CD4-positive, alpha-beta T cell treated with Interleukin-21 for 1 hour (primary cell): ENCODE results near the gene SLC4A8.
"Not testable (repeated sequence)": the region's sequence is repeated elsewhere in the genome, so short reads cannot be mapped to it uniquely, and the experiment has no call there.

Experiments used
- DNase-seq: peaks from one replicate; pipeline ENCODE4 v3.0.0-alpha.2; 2020

The SLC4A8 gene

GRCh38 chr12:51430196-51430895, 5.7 kb downstream of the SLC4A8 start:
- DNase-seq: no peak

- DNase-seq: no peak
Measured at GRCh38 chr12:51432921-51433320, 8.3 kb downstream of the SLC4A8 start.

DNA sequence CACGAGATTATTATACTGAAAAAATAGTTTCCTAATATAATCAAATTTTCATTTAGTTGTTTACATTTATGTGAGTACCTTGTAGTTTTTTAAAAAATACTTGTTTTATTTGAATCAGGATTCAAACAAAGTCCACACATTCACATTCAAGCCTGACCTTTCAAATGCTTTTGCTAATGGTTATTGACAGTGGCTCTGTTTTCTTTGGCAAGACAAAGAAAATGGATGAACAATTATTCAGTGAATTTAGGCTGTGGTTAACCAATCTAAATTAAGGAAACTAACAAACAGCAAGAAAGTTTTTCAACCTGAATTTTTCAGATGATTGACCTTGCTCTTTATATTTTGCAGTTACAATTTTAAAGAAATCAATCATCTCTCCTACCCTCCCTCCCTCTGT, 9.7 kb downstream of the SLC4A8 start:
- DNase-seq: no peak

DNA sequence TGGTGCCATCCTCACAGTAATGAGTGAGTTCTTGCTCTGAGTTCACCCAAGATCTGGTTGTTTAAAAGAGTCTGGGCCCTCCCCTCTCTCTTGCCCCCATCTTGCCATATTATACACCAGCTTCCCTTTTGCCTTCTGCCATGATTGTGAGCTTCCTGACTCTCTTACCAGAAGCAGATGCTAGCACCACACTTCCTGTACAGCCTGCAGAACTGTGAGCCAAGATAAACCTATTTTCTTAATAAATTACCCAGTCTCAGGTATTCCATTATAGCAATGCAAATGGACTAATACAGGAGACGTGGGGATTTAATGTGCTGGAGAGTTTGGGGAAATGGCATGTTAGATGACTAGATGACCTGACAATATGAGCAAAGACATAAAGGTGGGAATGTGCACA, 12.8 kb downstream of the SLC4A8 start:
- DNase-seq: no peak

DNA sequence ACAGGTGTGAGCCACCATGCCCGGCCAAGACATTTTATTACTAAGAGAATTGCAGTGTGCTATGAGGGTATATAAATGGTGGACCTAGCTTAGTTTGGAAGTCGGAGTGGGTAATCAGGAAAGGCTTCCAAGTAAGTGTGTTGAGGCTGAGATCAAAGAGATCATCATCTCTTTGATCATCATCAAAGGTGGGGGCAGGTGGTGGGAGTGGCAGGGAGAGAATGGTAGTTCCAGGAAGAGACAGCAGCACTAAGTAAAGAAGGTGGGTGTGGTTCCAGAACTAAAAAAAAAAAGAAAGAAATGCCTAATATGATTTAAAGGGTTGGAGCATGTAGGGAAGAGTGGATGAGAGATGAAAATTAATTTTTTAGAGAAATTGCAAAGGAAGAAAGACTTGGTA, 14.7 kb downstream of the SLC4A8 start:
- no peak for DNase-seq

DNA sequence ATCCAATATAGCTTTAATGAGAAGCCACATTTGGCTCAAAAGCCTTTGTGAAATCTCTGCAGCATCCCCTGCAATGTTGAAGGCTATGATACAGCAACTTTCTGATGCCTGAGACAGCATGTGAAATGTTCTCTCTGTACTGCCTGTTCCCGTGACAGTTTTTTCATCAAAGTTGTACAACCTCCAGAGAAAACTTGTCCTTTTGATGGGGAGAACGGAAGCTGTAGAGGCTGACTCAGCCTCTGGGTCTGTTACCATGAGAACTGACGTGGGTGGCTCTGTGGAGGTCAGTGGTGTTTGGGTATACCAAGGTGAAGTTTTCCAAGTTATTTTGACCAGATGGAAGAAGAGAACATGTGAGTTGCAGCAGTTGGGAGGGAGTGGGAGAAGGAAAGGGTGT, 17.0 kb downstream of the SLC4A8 start:
- no peak for DNase-seq

- no peak for DNase-seq
Measured at GRCh38 chr12:51442324-51442723, 17.7 kb downstream of the SLC4A8 start.

DNA sequence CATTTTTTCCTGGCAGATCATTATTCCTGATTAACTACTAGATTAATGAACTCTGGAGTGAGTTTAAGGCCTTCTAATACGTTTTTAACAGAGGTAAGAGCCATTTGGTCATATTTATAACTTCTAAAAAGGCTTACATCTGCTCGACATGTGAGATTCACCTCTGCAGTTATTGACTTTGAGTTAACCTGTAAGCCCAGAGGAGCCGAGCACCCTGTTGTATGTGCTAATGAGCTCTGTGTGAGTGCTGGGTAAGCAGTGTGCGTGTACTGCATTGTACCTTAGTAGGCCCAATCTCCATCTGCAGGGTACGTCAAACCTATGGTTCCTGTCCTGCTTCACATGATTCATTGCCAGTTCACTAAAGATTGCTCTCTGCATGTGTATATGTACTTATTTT, 18.9 kb downstream of the SLC4A8 start:
- DNase-seq: no peak

DNA sequence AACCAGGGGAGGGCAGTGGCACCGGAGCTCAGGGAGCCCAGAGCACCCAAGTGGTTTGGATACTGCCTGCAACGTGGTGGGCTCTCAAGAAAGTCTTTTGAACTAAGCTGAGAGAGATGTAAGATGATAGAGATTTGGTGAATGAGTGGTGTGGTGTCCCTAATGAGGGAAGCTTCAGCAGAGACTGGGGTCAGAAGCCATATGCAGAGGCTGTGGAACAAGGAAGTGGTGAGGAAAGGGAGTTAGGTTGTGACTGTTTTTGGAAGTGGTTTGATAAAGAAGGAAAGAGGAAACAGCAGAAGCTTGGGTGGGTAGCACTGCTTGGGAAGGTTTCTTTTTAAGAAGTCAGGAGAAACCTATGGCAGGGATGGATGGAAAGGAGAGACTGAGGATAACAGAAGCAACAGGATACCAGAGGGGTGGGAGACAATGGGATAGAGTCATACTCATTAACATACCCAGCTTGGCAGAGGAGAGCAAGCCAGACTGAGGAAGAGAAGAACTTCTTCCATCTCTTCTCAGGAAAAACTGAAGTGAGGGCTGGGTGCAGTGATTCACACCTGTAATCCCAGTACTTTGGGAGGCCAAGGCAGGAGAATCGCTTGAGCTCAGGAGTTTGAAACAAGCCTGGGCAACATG, 24.1 kb downstream of the SLC4A8 start:
- no peak for DNase-seq

DNA sequence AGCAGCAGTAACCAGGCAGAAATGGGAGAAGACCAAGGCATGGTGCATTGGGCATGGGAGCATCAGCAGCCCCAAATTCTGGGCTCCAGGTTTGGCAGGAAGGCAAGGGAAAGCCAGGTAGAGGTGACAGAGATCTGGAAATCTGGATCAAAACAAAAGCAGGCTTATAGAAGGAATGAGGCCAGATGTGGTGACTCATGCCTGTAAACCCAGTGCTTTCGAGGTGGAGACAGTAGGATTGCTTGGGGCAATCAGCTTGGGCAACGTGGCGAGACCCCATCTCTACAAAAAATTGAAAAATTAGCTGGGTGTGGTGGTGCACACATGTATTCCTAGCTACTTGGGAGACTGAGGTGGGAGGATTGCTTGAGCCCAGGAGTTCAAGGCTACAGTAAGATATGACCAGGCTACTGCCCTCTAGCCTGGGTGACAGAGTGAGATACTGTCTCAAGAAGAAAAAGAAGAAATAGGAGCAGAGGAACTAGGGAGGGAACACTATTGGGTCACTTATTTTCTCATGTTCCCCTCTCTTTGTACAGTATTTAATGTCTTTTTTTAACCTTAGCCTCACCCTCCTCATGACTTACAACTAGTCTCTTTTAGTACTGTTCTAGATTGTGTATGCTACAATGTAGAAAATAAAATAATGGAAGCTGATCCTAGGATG, 25.1 kb downstream of the SLC4A8 start:
- no peak for DNase-seq

DNA sequence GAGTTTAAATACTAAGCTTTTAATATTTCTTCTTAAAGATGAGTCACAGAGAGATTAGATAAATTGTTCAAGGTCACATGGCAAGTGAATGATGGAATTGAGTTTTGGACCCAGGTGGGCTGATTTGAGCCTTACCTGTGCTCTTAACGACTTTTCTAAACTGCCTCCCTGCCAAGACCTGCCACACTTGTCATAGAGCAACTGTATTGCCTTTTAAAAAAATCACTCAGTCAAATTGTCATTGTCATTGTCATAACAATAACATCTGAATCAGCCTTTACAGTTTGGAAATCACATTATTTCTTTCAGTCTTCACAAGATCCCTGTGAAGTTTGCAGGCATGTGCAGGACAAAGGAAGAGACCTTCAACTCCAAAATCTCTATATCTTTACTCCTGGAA, 25.7 kb downstream of the SLC4A8 start:
- no peak for DNase-seq

- DNase-seq: no peak
Measured at GRCh38 chr12:51450806-51451205, 26.2 kb downstream of the SLC4A8 start.

DNA sequence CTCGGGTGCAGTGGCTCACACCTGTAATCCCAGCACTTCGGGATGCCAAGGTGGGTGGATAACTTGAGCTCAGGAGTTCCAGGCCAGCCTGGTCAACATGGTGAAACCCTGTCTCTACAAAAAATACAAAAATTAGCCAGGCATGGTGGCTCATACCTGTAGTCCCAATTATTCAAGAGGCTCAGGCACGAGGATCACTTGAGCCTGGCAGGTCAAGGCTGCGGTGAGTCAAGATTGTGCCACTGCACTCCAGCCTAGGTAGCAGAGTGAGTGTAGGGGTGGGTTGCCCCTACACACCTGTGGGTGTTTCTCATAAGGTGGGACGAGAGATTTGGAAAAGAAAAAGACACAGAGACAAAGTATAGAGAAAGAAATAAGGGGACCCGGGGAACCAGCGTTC, 29.4 kb downstream of the SLC4A8 start:
- not testable (repeated sequence) for DNase-seq

DNA sequence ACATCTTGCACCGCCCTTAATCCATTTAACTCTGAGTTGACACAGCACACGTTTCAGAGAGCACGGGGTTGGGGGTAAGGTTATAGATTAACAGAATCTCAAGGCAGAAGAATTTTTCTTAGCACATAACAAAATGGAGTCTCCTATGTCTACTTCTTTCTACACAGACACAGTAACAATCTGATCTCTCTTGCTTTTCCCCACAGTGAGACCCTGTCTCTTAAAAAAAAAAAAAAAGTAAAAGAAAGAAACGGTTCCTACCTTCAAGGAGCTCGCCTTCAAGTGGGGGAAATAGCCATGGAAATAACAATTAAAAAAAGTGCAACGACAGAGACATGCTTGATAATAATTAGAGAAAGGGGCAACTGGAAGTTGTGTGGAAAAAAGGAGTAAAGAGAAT, 30.4 kb downstream of the SLC4A8 start:
- not testable (repeated sequence) for DNase-seq

DNA sequence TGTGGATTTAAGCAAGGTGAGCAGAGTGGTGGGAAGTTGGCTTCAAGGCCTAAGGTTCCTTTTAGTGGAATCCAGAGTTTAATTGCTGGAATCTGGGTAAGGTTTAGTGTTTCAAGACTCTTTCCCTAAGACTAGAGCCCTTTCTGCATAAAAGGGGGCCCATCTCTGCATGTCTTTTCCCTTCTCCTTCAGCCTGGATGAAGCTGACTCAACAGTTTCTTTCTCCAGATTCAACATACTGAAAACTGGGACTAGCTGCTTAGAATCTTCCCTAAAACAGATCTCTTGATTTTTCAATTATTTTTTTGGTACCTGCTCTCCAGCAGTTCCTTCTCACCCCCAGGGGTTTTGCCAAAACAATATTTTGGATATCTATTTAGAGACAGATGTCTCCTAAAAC, 34.0 kb downstream of the SLC4A8 start:
- DNase-seq: no peak

GRCh38 chr12:51460519-51460918, 35.9 kb downstream of the SLC4A8 start:
- no peak for DNase-seq

- DNase-seq: no peak
Measured at GRCh38 chr12:51465491-51465890, 40.9 kb downstream of the SLC4A8 start.

GRCh38 chr12:51470116-51470515, 45.5 kb downstream of the SLC4A8 start:
- no peak for DNase-seq

DNA sequence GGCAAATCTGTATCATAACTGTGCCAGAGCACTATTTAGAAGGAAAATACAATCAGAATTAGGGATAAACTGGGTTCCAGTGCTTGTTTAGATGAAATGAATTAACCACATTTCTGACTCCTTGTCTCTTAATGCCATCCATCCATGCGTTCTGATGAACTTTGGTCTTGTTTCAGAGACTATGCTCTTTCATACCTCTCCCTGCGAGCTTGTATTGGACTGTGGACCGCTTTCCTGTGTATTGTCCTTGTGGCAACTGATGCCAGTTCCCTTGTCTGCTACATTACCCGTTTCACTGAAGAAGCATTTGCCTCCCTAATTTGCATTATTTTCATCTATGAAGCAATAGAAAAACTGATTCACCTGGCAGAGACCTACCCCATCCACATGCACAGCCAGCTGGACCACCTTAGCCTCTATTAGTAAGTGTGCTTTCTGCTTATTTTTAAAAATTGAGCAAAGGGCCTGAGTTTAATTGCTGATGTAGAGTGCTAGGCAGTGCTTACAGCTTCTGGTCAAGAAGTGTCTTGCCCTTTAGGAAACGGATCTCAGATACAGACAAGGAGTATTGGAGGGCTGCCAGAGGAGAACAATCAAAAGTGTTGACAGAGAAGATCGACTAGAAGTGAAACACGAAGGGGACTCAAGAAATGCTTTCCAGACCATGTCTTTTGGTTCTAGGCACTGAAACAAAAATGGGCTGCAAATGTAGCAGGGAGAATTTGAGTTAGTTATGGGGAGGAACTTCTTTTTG, 46.7 kb downstream of the SLC4A8 start:
- no peak for DNase-seq

- no peak for DNase-seq
Measured at GRCh38 chr12:51472984-51473383, 48.4 kb downstream of the SLC4A8 start.

DNA sequence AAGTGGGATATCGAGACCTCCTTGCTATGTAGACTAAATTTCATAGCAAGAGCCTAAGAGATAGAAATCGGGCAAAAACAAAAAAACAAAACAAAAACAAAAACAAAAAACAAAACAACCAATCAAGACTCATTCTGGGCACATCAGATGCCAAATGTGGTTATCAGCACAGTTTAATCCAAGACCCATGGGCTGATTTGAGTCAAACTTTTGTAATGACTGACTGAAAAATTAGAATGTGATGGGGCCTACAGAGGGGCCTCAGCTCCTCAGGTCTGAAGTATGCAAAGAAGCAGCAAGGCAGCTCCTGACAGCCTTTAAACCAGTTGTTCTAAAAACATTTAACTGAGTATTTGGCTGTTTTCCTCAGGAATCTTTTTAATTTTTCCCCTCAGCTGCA, 49.3 kb downstream of the SLC4A8 start:
- DNase-seq: no peak

DNA sequence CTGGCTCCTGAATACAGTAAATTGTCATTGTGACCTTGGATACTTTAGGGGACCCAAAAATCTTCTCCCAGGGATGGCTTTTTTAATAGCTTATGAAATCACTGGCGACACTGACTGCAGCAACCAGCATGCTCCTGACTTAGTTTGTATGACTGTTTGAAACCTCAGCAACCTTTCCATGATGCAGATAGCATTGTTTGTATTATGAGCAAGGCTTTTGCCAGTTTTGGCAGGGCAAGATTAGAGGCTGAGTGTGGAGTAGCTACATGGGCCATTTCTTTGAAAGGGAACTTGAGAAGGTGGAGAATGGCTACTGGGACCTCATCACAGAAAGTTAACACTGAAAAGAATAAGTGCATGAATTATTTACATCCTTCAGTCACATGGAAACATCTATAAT, 50.9 kb downstream of the SLC4A8 start:
- DNase-seq: no peak

DNA sequence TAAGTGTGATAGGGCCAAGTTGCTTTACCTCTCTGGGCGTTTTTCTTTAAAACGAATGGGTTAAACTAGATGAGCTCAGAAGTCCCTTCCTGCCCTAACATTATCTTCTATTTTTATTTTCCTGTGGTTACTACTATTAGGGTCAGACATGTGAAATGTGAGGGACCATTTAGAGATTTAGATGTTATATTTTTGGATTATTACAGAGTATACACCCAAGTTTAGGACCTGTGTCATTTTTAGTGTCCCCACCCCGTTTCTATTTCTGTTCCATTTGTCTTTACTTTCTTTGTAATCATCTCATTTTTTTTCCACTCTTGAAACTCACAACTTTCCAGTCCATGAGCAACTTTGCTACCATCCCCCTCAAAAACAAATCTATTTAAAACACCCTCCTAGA, 56.3 kb downstream of the SLC4A8 start:
- no peak for DNase-seq
